ENCODE data around the gene CRELD1. TPM values are rescaled to one million over a fixed set of nuclear protein-coding genes. Genes with fewer than 3 reads are reported as not detected.

The CRELD1 gene
- total and polyA plus RNA-seq, 2 of the 13 experiments (the other 11 are each of a cell fraction or from before 2014, with no cell fraction given), result 27.1 to 61.9 TPM

DNA sequence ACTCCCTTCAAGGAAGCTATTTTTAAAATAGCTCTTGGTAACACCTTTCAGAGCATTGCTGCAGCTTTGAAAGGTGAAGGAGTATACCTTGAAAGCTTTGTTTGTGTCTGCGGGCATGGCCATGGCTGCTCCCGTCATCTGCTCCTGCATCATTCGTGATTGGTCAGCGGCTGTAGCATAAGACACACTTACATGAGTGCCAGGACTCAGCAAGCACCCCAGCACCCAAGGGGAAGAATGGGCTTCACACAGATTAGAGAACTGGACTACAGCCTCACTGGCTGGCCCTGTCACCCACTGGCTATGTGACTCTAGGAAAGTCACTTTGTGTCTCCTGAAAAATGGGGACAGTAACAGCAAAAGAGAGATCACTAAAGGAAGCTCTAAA lies 36.0 kb downstream of the CRELD1 start:
- in situ Hi-C loops (cut with HindIII; ENCODE audit: extremely low pct_ligation_motif_present, low pct_unique_long_range_greater_than_20kb), result no loop called here
- TF ChIP-seq SRSF1 (optimal IDR thresholded peaks at IDR 0.05; ENCODE audit: low read depth, low read length), result no peak
- Histone ChIP-seq H3K9me3 (ENCODE audit: low read length) (no peaks in the 10 kb centered on the region), H3K27me3 (ENCODE audit: control insufficient read depth in 1 of 2, insufficient read depth in 2 of 2, low read length in 2 of 2) (no peaks in the 10 kb centered on the region), H3K4me1 (ENCODE audit: insufficient read depth, low read length) (no peaks in the 10 kb centered on the region), H2AFZ (ENCODE audit: low read length) (no peak overlapping the region), H4K20me1 (ENCODE audit: insufficient read depth, low read length) (no peaks in the 10 kb centered on the region), H3K36me3 (replicated peaks in 1 of 2; ENCODE audit: control insufficient read depth in 1 of 2, insufficient read depth in 2 of 2, low read length in 2 of 2) (peaks cover 9 to 46% of the 10 kb centered on the region in 2 experiments), H3K79me2 (ENCODE audit: insufficient read depth, low read length) (no peaks in the 10 kb centered on the region), H3K9ac (ENCODE audit: insufficient read depth, low read depth, low read length) (no peak overlapping the region), H3K4me3 (replicated peaks in 1 of 3; ENCODE audit: insufficient read depth in 1 of 3, low read depth in 2 of 3, low read length in 3 of 3) (no peak overlapping the region), H3K27ac (ENCODE audit: extremely low read length, insufficient read depth, low read length) (no peak overlapping the region), H3K4me2 (ENCODE audit: low read depth, low read length) (no peak overlapping the region)
- no TSS peak for BruUV-seq (replicated peaks)
- POLR2A ChIA-PET, result no interaction called here
- WGBS (ENCODE audit: low lambda C conversion rate), result 98% methylated on average over 4 of the region's 4 CpGs
- no peak for ATAC-seq
- no peak for DNase-seq (ENCODE audit: low spot score)
- FAIRE-seq, result no peak
- intact Hi-C loops (cut with micrococcal nuclease; ENCODE audit: unreplicated experiment), result no loop called here
- CTCF ChIA-PET (ENCODE audit: low intra/inter-chr PET ratio, low total read pairs), result no interaction called here

DNA sequence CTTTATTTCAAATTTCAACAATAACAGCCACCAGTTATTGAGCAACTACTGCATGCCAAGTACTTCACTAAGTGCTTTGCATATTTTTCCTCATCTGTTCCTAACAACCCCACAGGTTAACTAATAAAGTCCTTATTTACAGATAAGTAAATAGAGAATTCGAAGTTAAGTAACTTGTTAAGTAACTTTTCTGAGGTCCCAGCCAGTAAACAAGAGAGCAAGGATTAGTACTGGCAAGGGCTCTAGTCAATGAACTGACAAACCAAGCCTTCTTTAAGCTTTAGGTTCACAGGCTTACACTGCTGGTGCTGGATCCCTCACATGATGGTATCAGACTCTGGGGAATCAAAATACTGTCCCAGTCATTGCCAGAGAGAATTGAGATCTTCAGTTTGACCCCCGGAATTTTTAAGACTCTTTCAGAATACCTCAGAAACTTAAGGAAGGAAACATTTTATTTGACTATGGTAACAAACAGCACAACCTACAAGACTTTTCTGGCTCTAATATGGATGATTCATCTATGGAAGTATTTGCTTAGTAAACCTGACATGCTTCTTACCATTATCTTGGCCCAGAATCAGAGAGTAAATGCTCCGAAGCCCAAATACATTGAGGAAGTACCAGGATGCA lies 36.5 kb downstream of the CRELD1 start:
- H3K9ac ChIP-seq (ENCODE audit: insufficient read depth, low read depth, low read length), result no peak overlapping the region
- H3K4me3 ChIP-seq (replicated peaks in 1 of 3; ENCODE audit: insufficient read depth in 1 of 3, low read depth in 2 of 3, low read length in 3 of 3), result no peak overlapping the region
- no peak overlapping the region for H3K27ac ChIP-seq (ENCODE audit: extremely low read length, insufficient read depth, low read length)
- no peaks in the 10 kb centered on the region for H3K27me3 ChIP-seq (ENCODE audit: control insufficient read depth in 1 of 2, insufficient read depth in 2 of 2, low read length in 2 of 2)
- TF ChIP-seq, protein P1, sequence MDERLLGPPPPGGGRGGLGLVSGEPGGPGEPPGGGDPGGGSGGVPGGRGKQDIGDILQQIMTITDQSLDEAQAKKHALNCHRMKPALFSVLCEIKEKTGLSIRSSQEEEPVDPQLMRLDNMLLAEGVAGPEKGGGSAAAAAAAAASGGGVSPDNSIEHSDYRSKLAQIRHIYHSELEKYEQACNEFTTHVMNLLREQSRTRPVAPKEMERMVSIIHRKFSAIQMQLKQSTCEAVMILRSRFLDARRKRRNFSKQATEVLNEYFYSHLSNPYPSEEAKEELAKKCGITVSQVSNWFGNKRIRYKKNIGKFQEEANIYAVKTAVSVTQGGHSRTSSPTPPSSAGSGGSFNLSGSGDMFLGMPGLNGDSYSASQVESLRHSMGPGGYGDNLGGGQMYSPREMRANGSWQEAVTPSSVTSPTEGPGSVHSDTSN (CRISPR knock-in tag; IDR thresholded peaks at IDR 0.05), result no peak
- TF ChIP-seq NBN (conservative IDR thresholded peaks at IDR 0.05), result no peak
- TF ChIP-seq ISX (CRISPR knock-in tag; conservative IDR thresholded peaks at IDR 0.05), result no peak
- TF ChIP-seq ZNF274 (CRISPR knock-in tag; IDR thresholded peaks at IDR 0.05), result no peak
- no peak for TF ChIP-seq CBX1 (IDR thresholded peaks at IDR 0.05; ENCODE audit: low read depth)
- no peak for TF ChIP-seq ATF7 (IDR thresholded peaks at IDR 0.05)
- TF ChIP-seq ATF7 (CRISPR knock-in tag; IDR thresholded peaks at IDR 0.05), result no peak
- TF ChIP-seq TAF15 (IDR thresholded peaks at IDR 0.05; ENCODE audit: low read depth, low read length, poor library complexity, severe bottlenecking), result no peak
- no peak for TF ChIP-seq YEATS2 (CRISPR knock-in tag; IDR thresholded peaks at IDR 0.05; ENCODE audit: borderline replicate concordance)
- no peak for TF ChIP-seq ZIK1 (CRISPR knock-in tag; IDR thresholded peaks at IDR 0.05; ENCODE audit: borderline replicate concordance, low read depth)
- TF ChIP-seq, protein P2, sequence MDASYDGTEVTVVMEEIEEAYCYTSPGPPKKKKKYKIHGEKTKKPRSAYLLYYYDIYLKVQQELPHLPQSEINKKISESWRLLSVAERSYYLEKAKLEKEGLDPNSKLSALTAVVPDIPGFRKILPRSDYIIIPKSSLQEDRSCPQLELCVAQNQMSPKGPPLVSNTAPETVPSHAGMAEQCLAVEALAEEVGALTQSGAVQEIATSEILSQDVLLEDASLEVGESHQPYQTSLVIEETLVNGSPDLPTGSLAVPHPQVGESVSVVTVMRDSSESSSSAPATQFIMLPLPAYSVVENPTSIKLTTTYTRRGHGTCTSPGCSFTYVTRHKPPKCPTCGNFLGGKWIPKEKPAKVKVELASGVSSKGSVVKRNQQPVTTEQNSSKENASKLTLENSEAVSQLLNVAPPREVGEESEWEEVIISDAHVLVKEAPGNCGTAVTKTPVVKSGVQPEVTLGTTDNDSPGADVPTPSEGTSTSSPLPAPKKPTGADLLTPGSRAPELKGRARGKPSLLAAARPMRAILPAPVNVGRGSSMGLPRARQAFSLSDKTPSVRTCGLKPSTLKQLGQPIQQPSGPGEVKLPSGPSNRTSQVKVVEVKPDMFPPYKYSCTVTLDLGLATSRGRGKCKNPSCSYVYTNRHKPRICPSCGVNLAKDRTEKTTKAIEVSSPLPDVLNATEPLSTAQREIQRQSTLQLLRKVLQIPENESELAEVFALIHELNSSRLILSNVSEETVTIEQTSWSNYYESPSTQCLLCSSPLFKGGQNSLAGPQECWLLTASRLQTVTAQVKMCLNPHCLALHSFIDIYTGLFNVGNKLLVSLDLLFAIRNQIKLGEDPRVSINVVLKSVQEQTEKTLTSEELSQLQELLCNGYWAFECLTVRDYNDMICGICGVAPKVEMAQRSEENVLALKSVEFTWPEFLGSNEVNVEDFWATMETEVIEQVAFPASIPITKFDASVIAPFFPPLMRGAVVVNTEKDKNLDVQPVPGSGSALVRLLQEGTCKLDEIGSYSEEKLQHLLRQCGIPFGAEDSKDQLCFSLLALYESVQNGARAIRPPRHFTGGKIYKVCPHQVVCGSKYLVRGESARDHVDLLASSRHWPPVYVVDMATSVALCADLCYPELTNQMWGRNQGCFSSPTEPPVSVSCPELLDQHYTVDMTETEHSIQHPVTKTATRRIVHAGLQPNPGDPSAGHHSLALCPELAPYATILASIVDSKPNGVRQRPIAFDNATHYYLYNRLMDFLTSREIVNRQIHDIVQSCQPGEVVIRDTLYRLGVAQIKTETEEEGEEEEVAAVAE (CRISPR knock-in tag; IDR thresholded peaks at IDR 0.05; ENCODE audit: borderline replicate concordance), result no peak
- H3K4me1 ChIP-seq (ENCODE audit: insufficient read depth, low read length), result no peaks in the 10 kb centered on the region
- in situ Hi-C loops (cut with HindIII; ENCODE audit: extremely low pct_ligation_motif_present, low pct_unique_long_range_greater_than_20kb), result no loop called here
- ChIA-PET POLR2A (no interaction called here), CTCF (ENCODE audit: low intra/inter-chr PET ratio, low total read pairs) (no interaction called here)
- no peaks in the 10 kb centered on the region for H4K20me1 ChIP-seq (ENCODE audit: insufficient read depth, low read length)
- no peak overlapping the region for H2AFZ ChIP-seq (ENCODE audit: low read length)
- no peaks in the 10 kb centered on the region for H3K79me2 ChIP-seq (ENCODE audit: insufficient read depth, low read length)
- DNase-seq (ENCODE audit: low spot score) (no peak), FAIRE-seq (no peak), ATAC-seq (no peak)
- H3K9me3 ChIP-seq (ENCODE audit: low read length), result no peaks in the 10 kb centered on the region
- H3K4me2 ChIP-seq (ENCODE audit: low read depth, low read length), result no peak overlapping the region
- 90% methylated on average over 3 of the region's 3 CpGs for WGBS (ENCODE audit: low lambda C conversion rate)
- H3K36me3 ChIP-seq (replicated peaks in 1 of 2; ENCODE audit: control insufficient read depth in 1 of 2, insufficient read depth in 2 of 2, low read length in 2 of 2), result peaks cover 9 to 50% of the 10 kb centered on the region in 2 experiments
- BruUV-seq (replicated peaks), result no TSS peak
- intact Hi-C loops (cut with micrococcal nuclease; ENCODE audit: unreplicated experiment), result no loop called here
